DND-41 (cell line): ENCODE measurements around the gene ZNF541.
"Not testable (repeated sequence)": the region's sequence is repeated elsewhere in the genome, so short reads cannot be mapped to it uniquely, and the experiment has no call there.

Experiments
- CTCF ChIP-seq: IDR thresholded peaks from 2 replicates; pipeline ENCODE4 v1.5.1; 2012; ENCODE audit warnings: borderline replicate concordance, low read length, moderate library complexity, mild to moderate bottlenecking; ENCODE audit not compliant: poor library complexity, severe bottlenecking; ENCODE audit errors: extremely low read depth
- EZH2 ChIP-seq: IDR thresholded peaks from 3 replicates; pipeline ENCODE4 v1.6.1; 2012; ENCODE audit warnings: borderline replicate concordance, low read depth, mild to moderate bottlenecking, moderate library complexity, low read length, inconsistent platforms; ENCODE audit not compliant: severe bottlenecking

- TF ChIP-seq EZH2, CTCF: not testable (repeated sequence)
Measured at GRCh38 chr19:47583161-47583560, 10.2 kb upstream of the ZNF541 start.
